KMS-11 (cell line): ENCODE results near the gene COPS7A.

ENCODE experiments used
- H2AFZ ChIP-seq: fragments of 200-600 bp; sonication (generic); 2 replicates; pipeline ENCODE4 v1.6.1; 2016; ENCODE audit warnings: antibody characterized with exemption, mixed run types, low read depth
- H3K27ac ChIP-seq: fragments of 200-600 bp; sonication (generic); 2 replicates; pipeline ENCODE4 v1.6.1; 2016; ENCODE audit warnings: mild to moderate bottlenecking, mixed run types
- H3K27me3 ChIP-seq: fragments of 200-600 bp; sonication (generic); 2 replicates; pipeline ENCODE4 v1.6.1; 2017; ENCODE audit warnings: mild to moderate bottlenecking, low read depth, mixed run types, moderate library complexity; ENCODE audit not compliant: insufficient read depth
- H3K36me3 ChIP-seq: fragments of 200-600 bp; sonication (generic); 2 replicates; pipeline ENCODE4 v1.6.1; 2017; ENCODE audit warnings: mild to moderate bottlenecking, mixed run types; ENCODE audit not compliant: insufficient read depth
- H3K4me1 ChIP-seq: fragments of 200-600 bp; sonication (generic); 2 replicates; pipeline ENCODE4 v1.6.1; 2016; ENCODE audit warnings: mild to moderate bottlenecking, low read depth, mixed run types; ENCODE audit not compliant: poor library complexity, severe bottlenecking
- H3K4me2 ChIP-seq: fragments of 200-600 bp; sonication (generic); 2 replicates; pipeline ENCODE4 v1.7.0; 2016; ENCODE audit warnings: mild to moderate bottlenecking, mixed run types
- H3K4me3 ChIP-seq: fragments of 200-600 bp; sonication (generic); IDR thresholded peaks from 2 replicates; pipeline ENCODE4 v1.6.1; 2017; ENCODE audit warnings: low read depth, low read length, mixed read lengths; ENCODE audit not compliant: insufficient read depth
- H3K79me2 ChIP-seq: fragments of 200-600 bp; sonication (generic); 2 replicates; pipeline ENCODE4 v1.6.1; 2016; ENCODE audit warnings: low read depth, mixed run types; ENCODE audit not compliant: insufficient read depth
- H3K9ac ChIP-seq: fragments of 200-600 bp; sonication (generic); 2 replicates; pipeline ENCODE4 v1.6.1; 2016; ENCODE audit warnings: mild to moderate bottlenecking, mixed run types
- H4K20me1 ChIP-seq: fragments of 200-600 bp; sonication (generic); 2 replicates; pipeline ENCODE4 v1.6.1; 2016; ENCODE audit warnings: mild to moderate bottlenecking, mixed run types; ENCODE audit not compliant: insufficient read depth
- TF ChIP-seq, protein P1 (sequence below): fragments of 200-600 bp; sonication (generic); conservative IDR thresholded peaks from 2 replicates; pipeline ENCODE4 v1.6.1; 2017; ENCODE audit warnings: low read depth, mild to moderate bottlenecking, antibody characterized with exemption, low read length, moderate library complexity, mixed read lengths

The COPS7A gene

GRCh38 chr12:6771509-6772330 is 47.9 kb downstream of the COPS7A start:
- Histone ChIP-seq H3K36me3 (no peaks in the 10 kb centered on the region), H3K27ac (no peak overlapping the region)

DNA sequence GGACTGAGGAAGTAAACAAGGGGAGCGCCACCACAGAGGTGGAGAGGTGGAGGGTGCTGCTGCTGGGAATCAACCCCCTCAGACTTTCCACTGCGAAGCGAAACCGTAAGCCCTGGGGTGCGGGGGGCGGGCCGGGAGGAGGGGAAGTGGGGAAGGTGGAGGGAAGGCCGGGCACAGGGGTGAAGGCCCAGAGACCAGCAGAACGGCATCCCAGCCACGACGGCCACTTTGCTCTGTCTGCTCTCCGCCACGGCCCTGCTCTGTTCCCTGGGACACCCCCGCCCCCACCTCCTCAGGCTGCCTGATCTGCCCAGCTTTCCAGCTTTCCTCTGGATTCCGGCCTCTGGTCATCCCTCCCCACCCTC is 48.5 kb downstream of the COPS7A start, which contains the start of gene LAG3:
LAG3 (plus strand) TSS at position 190 of the 365 bp plus-strand sequence. CDS start 333 bp downstream, outside the sequence.
- Histone ChIP-seq H3K4me2 (no peak within 1 kb of the TSS), H3K27me3 (no peaks in the 10 kb centered on the region), H3K9ac (no peak within 1 kb of the TSS), H3K4me1 (peaks cover 6% of the 10 kb centered on the region), H3K36me3 (no peaks in the 10 kb centered on the region), H4K20me1 (no peaks in the 10 kb centered on the region), H2AFZ (no peak within 1 kb of the TSS), H3K4me3 (no peak within 1 kb of the TSS), H3K79me2 (no peaks in the 10 kb centered on the region), H3K27ac (no peak within 1 kb of the TSS)
- TF ChIP-seq, protein P1, sequence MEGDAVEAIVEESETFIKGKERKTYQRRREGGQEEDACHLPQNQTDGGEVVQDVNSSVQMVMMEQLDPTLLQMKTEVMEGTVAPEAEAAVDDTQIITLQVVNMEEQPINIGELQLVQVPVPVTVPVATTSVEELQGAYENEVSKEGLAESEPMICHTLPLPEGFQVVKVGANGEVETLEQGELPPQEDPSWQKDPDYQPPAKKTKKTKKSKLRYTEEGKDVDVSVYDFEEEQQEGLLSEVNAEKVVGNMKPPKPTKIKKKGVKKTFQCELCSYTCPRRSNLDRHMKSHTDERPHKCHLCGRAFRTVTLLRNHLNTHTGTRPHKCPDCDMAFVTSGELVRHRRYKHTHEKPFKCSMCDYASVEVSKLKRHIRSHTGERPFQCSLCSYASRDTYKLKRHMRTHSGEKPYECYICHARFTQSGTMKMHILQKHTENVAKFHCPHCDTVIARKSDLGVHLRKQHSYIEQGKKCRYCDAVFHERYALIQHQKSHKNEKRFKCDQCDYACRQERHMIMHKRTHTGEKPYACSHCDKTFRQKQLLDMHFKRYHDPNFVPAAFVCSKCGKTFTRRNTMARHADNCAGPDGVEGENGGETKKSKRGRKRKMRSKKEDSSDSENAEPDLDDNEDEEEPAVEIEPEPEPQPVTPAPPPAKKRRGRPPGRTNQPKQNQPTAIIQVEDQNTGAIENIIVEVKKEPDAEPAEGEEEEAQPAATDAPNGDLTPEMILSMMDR: no peak

More at GRCh38 chr12:6771509-6772330, 47.9 kb downstream of the COPS7A start:
- no peak overlapping the region for H3K9ac ChIP-seq
- no peaks in the 10 kb centered on the region for H4K20me1 ChIP-seq
- no peaks in the 10 kb centered on the region for H3K27me3 ChIP-seq
- H3K79me2 ChIP-seq: no peaks in the 10 kb centered on the region
- H3K4me1 ChIP-seq: peaks cover 6% of the 10 kb centered on the region
- H3K4me2 ChIP-seq: no peak overlapping the region
- H3K4me3 ChIP-seq: no peak overlapping the region
- TF ChIP-seq, protein P1: no peak
- H2AFZ ChIP-seq: no peak overlapping the region

- no peak overlapping the region for H2AFZ ChIP-seq
- H3K4me1 ChIP-seq: peaks cover 6% of the 10 kb centered on the region
- TF ChIP-seq, protein P1: no peak
- no peak overlapping the region for H3K9ac ChIP-seq
- no peak overlapping the region for H3K4me2 ChIP-seq
- H3K4me3 ChIP-seq: no peak overlapping the region
- H3K27ac ChIP-seq: no peak overlapping the region
- H3K27me3 ChIP-seq: no peaks in the 10 kb centered on the region
- H4K20me1 ChIP-seq: no peaks in the 10 kb centered on the region
- no peaks in the 10 kb centered on the region for H3K79me2 ChIP-seq
- no peaks in the 10 kb centered on the region for H3K36me3 ChIP-seq
These were observed 49.1 kb downstream of the COPS7A start for GRCh38 chr12:6772726-6773589.

DNA sequence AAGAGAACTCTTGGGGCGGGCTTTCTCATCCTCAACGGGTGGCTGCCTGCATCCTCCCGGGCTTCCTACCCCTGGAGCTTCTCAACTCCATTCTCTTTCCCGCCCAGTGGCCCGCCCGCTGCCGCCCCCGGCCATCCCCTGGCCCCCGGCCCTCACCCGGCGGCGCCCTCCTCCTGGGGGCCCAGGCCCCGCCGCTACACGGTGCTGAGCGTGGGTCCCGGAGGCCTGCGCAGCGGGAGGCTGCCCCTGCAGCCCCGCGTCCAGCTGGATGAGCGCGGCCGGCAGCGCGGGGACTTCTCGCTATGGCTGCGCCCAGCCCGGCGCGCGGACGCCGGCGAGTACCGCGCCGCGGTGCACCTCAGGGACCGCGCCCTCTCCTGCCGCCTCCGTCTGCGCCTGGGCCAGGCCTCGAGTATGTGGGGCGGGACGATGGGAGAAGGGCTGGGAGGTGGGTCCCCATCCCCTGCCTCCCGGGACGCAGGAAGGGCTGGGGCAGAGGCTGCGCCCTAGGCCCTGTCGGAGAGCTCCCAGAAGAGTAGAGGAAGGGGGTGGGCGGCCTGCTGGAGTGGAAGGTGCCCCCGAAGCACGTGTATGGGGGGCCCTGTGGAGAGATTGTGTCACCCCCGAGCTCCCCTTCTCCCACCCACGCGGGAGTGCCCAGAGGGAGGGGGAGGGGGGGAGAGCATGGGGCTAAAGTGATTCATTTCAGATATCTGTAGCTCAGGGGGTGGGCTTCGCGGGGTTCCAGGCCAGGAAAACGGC is 49.9 kb downstream of the COPS7A start:
- Histone ChIP-seq H2AFZ (no peak overlapping the region), H3K4me1 (peaks cover 13% of the 10 kb centered on the region), H3K36me3 (no peaks in the 10 kb centered on the region), H4K20me1 (no peaks in the 10 kb centered on the region), H3K27ac (no peak overlapping the region), H3K27me3 (no peaks in the 10 kb centered on the region), H3K4me2 (no peak overlapping the region), H3K79me2 (no peaks in the 10 kb centered on the region), H3K9ac (no peak overlapping the region), H3K4me3 (no peak overlapping the region)
- TF ChIP-seq, protein P1: no peak
